IMR-90 (cell line): Measurements from ENCODE around the gene MAZ. TPM values are rescaled to one million over a fixed set of nuclear protein-coding genes. Genes with fewer than 3 reads are reported as not detected.

ENCODE experiments used
- ATAC-seq: fragments of 200-7000 bp; cut with Tn5 transposase; 2 replicates; pipeline ENCODE4 v1.9.1; 2020; ENCODE audit warnings: low read depth, mild to moderate bottlenecking, moderate library complexity
- BruUV-seq: library from RNA; stranded (reverse); fragments of 400-500 nt; replicated peaks from 2 replicates; lab custom pipeline; 2021; lab: Mats Ljungman, UMichigan
- CTCF ChIA-PET: fragments of 300-600 bp; formaldehyde crosslinking; extraction: SDS; loops from one replicate; lab custom pipeline; 2021; ENCODE audit warnings: antibody characterized with exemption; lab: Yijun Ruan, JAX
- POLR2A ChIA-PET: fragments of 300-600 bp; sonication (Branson Sonifier 250); formaldehyde crosslinking; loops from one replicate; lab custom pipeline; 2022; ENCODE audit warnings: antibody characterized with exemption; ENCODE audit not compliant: unreplicated experiment; lab: Charles Lee
- DNase-seq: peaks from one replicate; pipeline ENCODE4 v3.0.0; 2013
- H2AFZ ChIP-seq: replicated peaks from 2 replicates; pipeline ENCODE3; 2013; ENCODE audit warnings: low read length, mild to moderate bottlenecking; ENCODE audit not compliant: poor library complexity
- H2AK5ac ChIP-seq: 2 replicates; pipeline ENCODE4 v1.6.1; 2013; ENCODE audit warnings: low read depth, low read length, inconsistent platforms
- H2AK9ac ChIP-seq: replicated peaks from 2 replicates; pipeline ENCODE3; 2013; ENCODE audit warnings: mild to moderate bottlenecking, low read depth, low read length, moderate library complexity; ENCODE audit not compliant: poor library complexity
- H2BK120ac ChIP-seq: 2 replicates; pipeline ENCODE4 v1.6.1; 2013; ENCODE audit warnings: low read depth, low read length, inconsistent platforms
- H2BK15ac ChIP-seq: 3 replicates; pipeline ENCODE4 v1.6.1; 2013; ENCODE audit warnings: low read depth, low read length, inconsistent platforms
- H2BK20ac ChIP-seq: 2 replicates; pipeline ENCODE4 v1.6.1; 2013; ENCODE audit warnings: low read depth, mild to moderate bottlenecking, inconsistent platforms, low read length, moderate library complexity
- H2BK5ac ChIP-seq: 2 replicates; pipeline ENCODE4 v1.6.1; 2013; ENCODE audit warnings: mild to moderate bottlenecking, low read depth, low read length, inconsistent platforms; ENCODE audit not compliant: poor library complexity, severe bottlenecking
- H3K14ac ChIP-seq: replicated peaks from 2 replicates; pipeline ENCODE4 v1.6.1; 2013; ENCODE audit warnings: low read depth, low read length, inconsistent platforms
- H3K18ac ChIP-seq: 2 replicates; pipeline ENCODE4 v1.6.1; 2013; ENCODE audit warnings: low read depth, low read length, control low read depth
- H3K23ac ChIP-seq: 2 replicates; pipeline ENCODE4 v1.6.1; 2013; ENCODE audit warnings: low read depth, low read length, inconsistent platforms
- H3K27ac ChIP-seq: 2 replicates; pipeline ENCODE4 v1.5.1; 2013; ENCODE audit warnings: mild to moderate bottlenecking, control low read depth, low read length; ENCODE audit not compliant: insufficient read depth
- H3K27me3 ChIP-seq: 2 replicates; pipeline ENCODE4 v1.6.1; 2013; ENCODE audit warnings: low read length; ENCODE audit not compliant: control insufficient read depth, insufficient read depth
- H3K36me3 ChIP-seq: 2 replicates; pipeline ENCODE4 v1.6.1; 2013; ENCODE audit warnings: low read length, mixed read lengths; ENCODE audit not compliant: control insufficient read depth, insufficient read depth
- H3K4ac ChIP-seq: 2 replicates; pipeline ENCODE4 v1.6.1; 2013; ENCODE audit warnings: low read depth, low read length, inconsistent platforms
- H3K4me1 ChIP-seq: 2 replicates; pipeline ENCODE4 v1.6.1; 2013; ENCODE audit warnings: low read length, mixed read lengths; ENCODE audit not compliant: control insufficient read depth, insufficient read depth
- H3K4me2 ChIP-seq: 2 replicates; pipeline ENCODE4 v1.6.1; 2013; ENCODE audit warnings: low read depth, mild to moderate bottlenecking, control low read depth, low read length, moderate library complexity
- H3K4me3 ChIP-seq: 2 replicates; pipeline ENCODE4 v1.5.1; 2013; ENCODE audit warnings: low read depth, mild to moderate bottlenecking, control low read depth, low read length, moderate library complexity; ENCODE audit not compliant: insufficient read depth
- H3K56ac ChIP-seq: 2 replicates; pipeline ENCODE4 v1.6.1; 2013; ENCODE audit warnings: low read length, inconsistent platforms; ENCODE audit not compliant: insufficient read depth; ENCODE audit errors: extremely low read depth
- H3K79me1 ChIP-seq, 2 experiments: 2 replicates each; pipeline ENCODE4 v1.6.1; 2013; ENCODE audit warnings: low read length in 2 of 2, inconsistent platforms in 1 of 2, low read depth in 1 of 2
- H3K9ac ChIP-seq: 2 replicates; pipeline ENCODE4 v1.6.1; 2013; ENCODE audit warnings: low read depth, low read length, control low read depth
- H3K9me1 ChIP-seq: 2 replicates; pipeline ENCODE4 v1.6.1; 2013; ENCODE audit warnings: low read length, inconsistent platforms; ENCODE audit not compliant: insufficient read depth
- H3K9me3 ChIP-seq: 2 replicates; pipeline ENCODE4 v1.6.1; 2013; ENCODE audit warnings: low read length; ENCODE audit not compliant: control insufficient read depth, insufficient read depth
- H4K20me1 ChIP-seq: 2 replicates; pipeline ENCODE4 v1.6.1; 2013; ENCODE audit warnings: low read length, inconsistent platforms; ENCODE audit not compliant: insufficient read depth
- H4K5ac ChIP-seq: 2 replicates; pipeline ENCODE4 v1.6.1; 2013; ENCODE audit warnings: mild to moderate bottlenecking, low read depth, low read length, control low read depth
- H4K8ac ChIP-seq, 2 experiments: 2 replicates each; pipeline ENCODE4 v1.6.1; 2013; ENCODE audit warnings: low read depth in 2 of 2, low read length in 2 of 2, control low read depth in 1 of 2, inconsistent platforms in 1 of 2
- H4K91ac ChIP-seq: 2 replicates; pipeline ENCODE4 v1.6.1; 2013; ENCODE audit warnings: low read depth, low read length, inconsistent platforms; ENCODE audit not compliant: insufficient read depth
- BHLHE40 ChIP-seq: fragments of 150-350 bp; IDR thresholded peaks from 2 replicates; pipeline ENCODE4 v1.6.1; 2016; ENCODE audit warnings: mild to moderate bottlenecking, low read depth, low read length
- CEBPB ChIP-seq: IDR thresholded peaks from 2 replicates; pipeline ENCODE4 v1.6.1; 2012; ENCODE audit warnings: low read depth, low read length, improper control_type of control experiment
- CHD1 ChIP-seq: IDR thresholded peaks from 2 replicates; pipeline ENCODE4 v1.6.1; 2012; ENCODE audit warnings: low read depth, low read length, improper control_type of control experiment
- FOS ChIP-seq: fragments of 150-350 bp; IDR thresholded peaks from 2 replicates; pipeline ENCODE4 v1.6.1; 2016; ENCODE audit warnings: low read depth, low read length
- MAFK ChIP-seq: IDR thresholded peaks from 2 replicates; pipeline ENCODE4 v1.6.1; 2012; ENCODE audit warnings: low read depth, low read length, improper control_type of control experiment
- MAZ ChIP-seq: IDR thresholded peaks from 2 replicates; pipeline ENCODE4 v1.6.1; 2012; ENCODE audit warnings: low read depth, mild to moderate bottlenecking, low read length, improper control_type of control experiment, moderate library complexity, borderline replicate concordance
- MXI1 ChIP-seq: IDR thresholded peaks from 2 replicates; pipeline ENCODE4 v1.6.1; 2012; ENCODE audit warnings: low read depth, mild to moderate bottlenecking, low read length, moderate library complexity, borderline replicate concordance
- NFE2L2 ChIP-seq: fragments of 150-350 bp; IDR thresholded peaks from 2 replicates; pipeline ENCODE4 v1.6.1; 2016; ENCODE audit warnings: low read depth, mild to moderate bottlenecking, low read length
- POLR2A ChIP-seq: IDR thresholded peaks from 2 replicates; pipeline ENCODE4 v1.6.1; 2012; ENCODE audit warnings: mild to moderate bottlenecking, low read depth, low read length
- RAD21 ChIP-seq: IDR thresholded peaks from 2 replicates; pipeline ENCODE4 v1.6.1; 2012; ENCODE audit warnings: low read length, improper control_type of control experiment
- RCOR1 ChIP-seq: IDR thresholded peaks from 2 replicates; pipeline ENCODE4 v1.6.1; 2012; ENCODE audit warnings: mild to moderate bottlenecking, low read length, improper control_type of control experiment; ENCODE audit not compliant: insufficient replicate concordance
- WGBS, 2 experiments: methylation state at CpG; one replicate each; pipeline versions ENCODE4 v1.1.5 to v1.1.7; 2013; ENCODE audit warnings: missing lambda C conversion rate in 2 of 2; ENCODE audit not compliant: insufficient read length in 1 of 2; ENCODE audit errors: extremely low coverage in 2 of 2; 5-methylcytosine and 5-hydroxymethylcytosine counted together
- dilution Hi-C: fragments of 300-500 bp; cut with HindIII; formaldehyde crosslinking; loops from one replicate; pipeline ENCODE4 v1.14.3; 2018; ENCODE audit warnings: low sequenced_read_pairs; ENCODE audit not compliant: unreplicated experiment
- in situ Hi-C: fragments of 300-500 bp; cut with MboI; formaldehyde crosslinking; loops from 3 replicates; pipeline ENCODE4 v1.14.3; 2019; ENCODE audit warnings: low sequenced_read_pairs, inconsistent platforms, mixed read lengths
- intact Hi-C: fragments of 100-400 bp; cut with micrococcal nuclease; formaldehyde crosslinking; loops from 2 replicates; pipeline ENCODE4 v1.10.0; 2022
- polyA plus RNA-seq, 3 experiments: library from polyadenylated mRNA; depleted of rRNA; stranded (reverse); fragments of >200 nt; gene quantifications; 2 replicates each; pipeline ENCODE4 v1.2.3, GENCODE V29; 2012; ENCODE audit warnings: low replicate concordance in 1 of 3
- total RNA-seq: library from RNA; depleted of rRNA; stranded (reverse); fragments of >200 nt; gene quantifications from 2 replicates; pipeline ENCODE4 v1.2.3, GENCODE V29; 2012
- TF ChIP-seq, protein P1 (sequence below): fragments of 150-350 bp; IDR thresholded peaks from 2 replicates; pipeline ENCODE4 v1.6.1; 2016; ENCODE audit warnings: low read depth, mild to moderate bottlenecking, low read length, moderate library complexity, borderline replicate concordance
- TF ChIP-seq, protein P2 (sequence below): fragments of 150-350 bp; IDR thresholded peaks from 2 replicates; pipeline ENCODE4 v1.6.1; 2017; ENCODE audit warnings: mild to moderate bottlenecking, antibody characterized with exemption, low read length, low read depth
- TF ChIP-seq, protein P3 (sequence below): conservative IDR thresholded peaks from 2 replicates; pipeline ENCODE4 v1.5.1; 2012; ENCODE audit warnings: mild to moderate bottlenecking, low read depth, low read length, improper control_type of control experiment

The MAZ gene
- total and polyA plus RNA-seq, 2 of the 4 experiments (the other 2 are of a cell fraction) = 113 to 138 TPM

DNA sequence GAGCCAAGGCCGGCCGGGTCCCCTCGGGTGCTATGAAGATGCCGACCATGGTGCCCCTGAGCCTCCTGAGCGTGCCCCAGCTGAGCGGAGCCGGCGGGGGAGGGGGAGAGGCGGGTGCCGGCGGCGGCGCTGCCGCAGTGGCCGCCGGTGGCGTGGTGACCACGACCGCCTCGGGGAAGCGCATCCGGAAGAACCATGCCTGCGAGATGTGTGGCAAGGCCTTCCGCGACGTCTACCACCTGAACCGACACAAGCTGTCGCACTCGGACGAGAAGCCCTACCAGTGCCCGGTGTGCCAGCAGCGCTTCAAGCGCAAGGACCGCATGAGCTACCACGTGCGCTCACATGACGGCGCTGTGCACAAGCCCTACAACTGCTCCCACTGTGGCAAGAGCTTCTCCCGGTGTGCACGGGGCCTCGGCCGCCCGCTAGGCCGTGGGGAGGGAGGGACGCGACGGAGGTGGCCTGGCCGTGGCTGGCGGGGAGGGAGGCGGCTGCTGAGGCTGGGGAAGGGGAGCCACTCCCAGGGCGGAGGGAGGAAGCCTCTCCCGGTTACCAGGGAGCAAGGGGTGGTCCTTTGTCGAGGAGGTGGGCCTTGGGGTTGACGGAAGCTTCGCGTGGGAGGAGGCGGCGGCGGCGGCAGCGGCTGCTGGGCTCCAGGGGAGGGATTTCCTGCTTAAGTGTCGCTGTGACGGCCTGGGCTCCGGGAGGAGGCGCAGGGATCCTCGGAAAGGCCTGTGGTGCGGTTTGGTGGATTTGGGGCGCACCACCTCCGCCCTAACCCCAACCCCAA, 1.3 kb downstream of the MAZ start:
- in situ Hi-C loops = no loop called here
- H3K79me1 ChIP-seq = peaks cover 6 to 35% of the 10 kb centered on the region in 2 experiments; a peak in 3 of 4 replicates
- peak overlapping the region; percentile 89 for H2AK5ac ChIP-seq
- H3K27me3 ChIP-seq = no peaks in the 10 kb centered on the region
- DNase-seq (peak; percentile 91), ATAC-seq (peak; percentile 22)
- POLR2A ChIA-PET = no interaction called here
- H2AFZ ChIP-seq = peak overlapping the region; percentile 79
- peak overlapping the region; percentile 73 for H3K56ac ChIP-seq
- H2BK120ac ChIP-seq = peak overlapping the region; percentile 48
- peak overlapping the region; percentile 96 for H3K23ac ChIP-seq
- no peaks in the 10 kb centered on the region for H3K9me3 ChIP-seq
- peak overlapping the region; percentile 85 for H3K9ac ChIP-seq
- BruUV-seq = TSS peak; percentile 60
- intact Hi-C loops = loop anchor here (1.0 kb wide), 1 partner anchor 41 kb away; no protein-coding TSS in a partner anchor
- peaks cover 30% of the 10 kb centered on the region for H4K20me1 ChIP-seq
- peak overlapping the region; percentile 88 for H2BK5ac ChIP-seq
- peak overlapping the region; percentile 76 for H4K5ac ChIP-seq
- peak overlapping the region; percentile 91 for H3K27ac ChIP-seq
- H2BK20ac ChIP-seq = no peak overlapping the region
- H3K4me3 ChIP-seq = peak overlapping the region; percentile 62
- H3K14ac ChIP-seq = peak overlapping the region; percentile 90
- peak overlapping the region; percentile 91 for H3K4ac ChIP-seq
- H3K18ac ChIP-seq = peak overlapping the region; percentile 79
- peaks cover 20% of the 10 kb centered on the region for H3K4me1 ChIP-seq
- dilution Hi-C loops = no loop called here
- H3K36me3 ChIP-seq = peaks cover 14% of the 10 kb centered on the region
- H3K4me2 ChIP-seq = peak overlapping the region; percentile 96
- 0 out of 2 replicates have a peak, but pooled peaks cover 3% of the 10 kb centered on the region for H3K9me1 ChIP-seq
- WGBS, 2 experiments = 0% methylated on average over 35 of the region's 69 CpGs; no CpG with 5 or more reads in 1 of the 2 experiments
- no peak overlapping the region; the same call in 2 of the 3 replicates for H2BK15ac ChIP-seq
- H4K8ac ChIP-seq = peak overlapping the region; percentile 2 to 82; a peak in 2 of 4 replicates
- peak overlapping the region; percentile 95 for H2AK9ac ChIP-seq
- CTCF ChIA-PET = interaction anchor here (0.5 to 2.4 kb wide), 4 partner anchors 9 to 1317 kb away, joined by 3 to 10 read pairs (median 4); partner anchors contain the start of genes KIF22 and PAGR1
- H4K91ac ChIP-seq = peak overlapping the region; percentile 86
- peak; percentile 63 for TF ChIP-seq BHLHE40
- peak; percentile 82 for TF ChIP-seq RAD21
- TF ChIP-seq, protein P1, sequence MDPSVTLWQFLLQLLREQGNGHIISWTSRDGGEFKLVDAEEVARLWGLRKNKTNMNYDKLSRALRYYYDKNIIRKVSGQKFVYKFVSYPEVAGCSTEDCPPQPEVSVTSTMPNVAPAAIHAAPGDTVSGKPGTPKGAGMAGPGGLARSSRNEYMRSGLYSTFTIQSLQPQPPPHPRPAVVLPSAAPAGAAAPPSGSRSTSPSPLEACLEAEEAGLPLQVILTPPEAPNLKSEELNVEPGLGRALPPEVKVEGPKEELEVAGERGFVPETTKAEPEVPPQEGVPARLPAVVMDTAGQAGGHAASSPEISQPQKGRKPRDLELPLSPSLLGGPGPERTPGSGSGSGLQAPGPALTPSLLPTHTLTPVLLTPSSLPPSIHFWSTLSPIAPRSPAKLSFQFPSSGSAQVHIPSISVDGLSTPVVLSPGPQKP = no peak
- no peak for TF ChIP-seq POLR2A
- TF ChIP-seq CEBPB = peak; percentile 42
- TF ChIP-seq, protein P2, sequence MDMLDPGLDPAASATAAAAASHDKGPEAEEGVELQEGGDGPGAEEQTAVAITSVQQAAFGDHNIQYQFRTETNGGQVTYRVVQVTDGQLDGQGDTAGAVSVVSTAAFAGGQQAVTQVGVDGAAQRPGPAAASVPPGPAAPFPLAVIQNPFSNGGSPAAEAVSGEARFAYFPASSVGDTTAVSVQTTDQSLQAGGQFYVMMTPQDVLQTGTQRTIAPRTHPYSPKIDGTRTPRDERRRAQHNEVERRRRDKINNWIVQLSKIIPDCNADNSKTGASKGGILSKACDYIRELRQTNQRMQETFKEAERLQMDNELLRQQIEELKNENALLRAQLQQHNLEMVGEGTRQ = peak; percentile 70
- TF ChIP-seq FOS = no peak
- TF ChIP-seq, protein P3, sequence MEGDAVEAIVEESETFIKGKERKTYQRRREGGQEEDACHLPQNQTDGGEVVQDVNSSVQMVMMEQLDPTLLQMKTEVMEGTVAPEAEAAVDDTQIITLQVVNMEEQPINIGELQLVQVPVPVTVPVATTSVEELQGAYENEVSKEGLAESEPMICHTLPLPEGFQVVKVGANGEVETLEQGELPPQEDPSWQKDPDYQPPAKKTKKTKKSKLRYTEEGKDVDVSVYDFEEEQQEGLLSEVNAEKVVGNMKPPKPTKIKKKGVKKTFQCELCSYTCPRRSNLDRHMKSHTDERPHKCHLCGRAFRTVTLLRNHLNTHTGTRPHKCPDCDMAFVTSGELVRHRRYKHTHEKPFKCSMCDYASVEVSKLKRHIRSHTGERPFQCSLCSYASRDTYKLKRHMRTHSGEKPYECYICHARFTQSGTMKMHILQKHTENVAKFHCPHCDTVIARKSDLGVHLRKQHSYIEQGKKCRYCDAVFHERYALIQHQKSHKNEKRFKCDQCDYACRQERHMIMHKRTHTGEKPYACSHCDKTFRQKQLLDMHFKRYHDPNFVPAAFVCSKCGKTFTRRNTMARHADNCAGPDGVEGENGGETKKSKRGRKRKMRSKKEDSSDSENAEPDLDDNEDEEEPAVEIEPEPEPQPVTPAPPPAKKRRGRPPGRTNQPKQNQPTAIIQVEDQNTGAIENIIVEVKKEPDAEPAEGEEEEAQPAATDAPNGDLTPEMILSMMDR = peak; percentile 66
- peak; percentile 71 for TF ChIP-seq MAZ
- peak; percentile 90 for TF ChIP-seq MXI1
- no peak for TF ChIP-seq MAFK
- TF ChIP-seq CHD1 = no peak
- TF ChIP-seq RCOR1 = no peak
- TF ChIP-seq NFE2L2 = no peak
